LNCaP clone FGC (cell line): ENCODE results near the gene MRGPRD.
A peak's percentile ranks its signal among the peaks of the same experiment; 100 is the strongest.

Experiments used
- DNase-seq: peaks from one replicate; pipeline ENCODE4 v3.0.0-alpha.2; 2011; ENCODE audit warnings: low read depth
- H3K4me3 ChIP-seq: 2 replicates; pipeline ENCODE4 v1.5.1; 2011; ENCODE audit warnings: mild to moderate bottlenecking, low read depth, low read length, control low read depth
- CTCF ChIP-seq: IDR thresholded peaks from 2 replicates; pipeline ENCODE4 v1.5.1; 2012; ENCODE audit warnings: mild to moderate bottlenecking; ENCODE audit not compliant: control insufficient read depth, insufficient read depth; ENCODE audit errors: extremely low read depth

MRGPRD gene

GRCh38 chr11:68950762-68951161, 30.0 kb downstream of the MRGPRD start:
- no peak overlapping the region for H3K4me3 ChIP-seq
- DNase-seq: no peak
- TF ChIP-seq CTCF: no peak

GRCh38 chr11:68950270-68950669, 30.5 kb downstream of the MRGPRD start:
- peak; percentile 19; the same call in 1 of the 2 replicates for TF ChIP-seq CTCF
- DNase-seq: no peak
- H3K4me3 ChIP-seq: no peak overlapping the region

- DNase-seq: no peak
Observed at GRCh38 chr11:68948935-68949334, 31.9 kb downstream of the MRGPRD start.

GRCh38 chr11:68948496-68948895, 32.3 kb downstream of the MRGPRD start:
- no peak overlapping the region for H3K4me3 ChIP-seq
- TF ChIP-seq CTCF: no peak
- DNase-seq: no peak

More at GRCh38 chr11:68948935-68949334, 31.9 kb downstream of the MRGPRD start:
- no peak overlapping the region for H3K4me3 ChIP-seq
- no peak for TF ChIP-seq CTCF

- no peak for TF ChIP-seq CTCF
- no peak overlapping the region for H3K4me3 ChIP-seq
Observed at GRCh38 chr11:68947151-68947550, 33.6 kb downstream of the MRGPRD start.

GRCh38 chr11:68946416-68947090, 34.2 kb downstream of the MRGPRD start:
- TF ChIP-seq CTCF: no peak
- DNase-seq: no peak
- H3K4me3 ChIP-seq: no peak overlapping the region

More at GRCh38 chr11:68947151-68947550, 33.6 kb downstream of the MRGPRD start:
- no peak for DNase-seq

GRCh38 chr11:68942751-68943271, 38.0 kb downstream of the MRGPRD start:
- TF ChIP-seq CTCF: no peak
- no peak overlapping the region for H3K4me3 ChIP-seq
- DNase-seq: no peak
